Stimulated activated CD8-positive, alpha-beta memory T cell treated with anti-CD3 and anti-CD28 coated beads, Interleukin-7, amount 100 ng/mL, for 48 hours (primary cell): ENCODE data around the gene MSL1.

Source experiments
- DNase-seq, 2 donors: peaks; one replicate each; pipeline ENCODE4 v3.0.0-alpha.2; 2020; ENCODE audit warnings: low read depth in 1 of 2; ENCODE audit errors: extremely low read depth in 1 of 2

Gene MSL1

GRCh38 chr17:40121181-40122135 lies at the start of gene MSL1:
Gene MSL1, plus strand, starts transcription at chr17:40121971. Its CDS starts 642 bp downstream, at chr17:40122613.
- peak; percentile 71 to 74 for DNase-seq

GRCh38 chr17:40072040-40072734 lies 49.6 kb upstream of the MSL1 start:
- no peak for DNase-seq

- no peak for DNase-seq
These were observed 48.9 kb upstream of the MSL1 start for GRCh38 chr17:40072735-40073346.

GRCh38 chr17:40073454-40074174 lies 48.2 kb upstream of the MSL1 start:
- no peak for DNase-seq

- DNase-seq, result no peak
These were observed 47.6 kb upstream of the MSL1 start for GRCh38 chr17:40074175-40074512.

GRCh38 chr17:40074871-40075200 lies 46.9 kb upstream of the MSL1 start:
- DNase-seq, result no peak

- DNase-seq, result no peak
These were observed 46.4 kb upstream of the MSL1 start for GRCh38 chr17:40075201-40075941.

- DNase-seq, result no peak
These were observed 45.8 kb upstream of the MSL1 start for GRCh38 chr17:40075942-40076498.

- no peak for DNase-seq
These were observed 45.2 kb upstream of the MSL1 start for GRCh38 chr17:40076591-40076990.

- DNase-seq, result no peak
These were observed 42.2 kb upstream of the MSL1 start for GRCh38 chr17:40079545-40079944.

- DNase-seq, result no peak
These were observed 37.3 kb upstream of the MSL1 start for GRCh38 chr17:40084477-40084876.

- peak in 1 of 2 donors; percentile 35 for DNase-seq
These were observed 35.4 kb upstream of the MSL1 start for GRCh38 chr17:40086150-40087044.

- no peak for DNase-seq
These were observed 34.5 kb upstream of the MSL1 start for GRCh38 chr17:40087049-40087794.

GRCh38 chr17:40087903-40088718 lies 33.7 kb upstream of the MSL1 start:
- no peak for DNase-seq

- DNase-seq, result no peak
These were observed 32.5 kb upstream of the MSL1 start for GRCh38 chr17:40089077-40089895.

- DNase-seq, result no peak
These were observed 31.3 kb upstream of the MSL1 start for GRCh38 chr17:40090237-40091119.
